Measurements from ENCODE around the gene ZNF775. TPM values are rescaled to one million over a fixed set of nuclear protein-coding genes. Genes with fewer than 3 reads are reported as not detected.

The ZNF775 gene
- total RNA-seq, 1 donor from 2014 or later, result 1.3 TPM

DNA sequence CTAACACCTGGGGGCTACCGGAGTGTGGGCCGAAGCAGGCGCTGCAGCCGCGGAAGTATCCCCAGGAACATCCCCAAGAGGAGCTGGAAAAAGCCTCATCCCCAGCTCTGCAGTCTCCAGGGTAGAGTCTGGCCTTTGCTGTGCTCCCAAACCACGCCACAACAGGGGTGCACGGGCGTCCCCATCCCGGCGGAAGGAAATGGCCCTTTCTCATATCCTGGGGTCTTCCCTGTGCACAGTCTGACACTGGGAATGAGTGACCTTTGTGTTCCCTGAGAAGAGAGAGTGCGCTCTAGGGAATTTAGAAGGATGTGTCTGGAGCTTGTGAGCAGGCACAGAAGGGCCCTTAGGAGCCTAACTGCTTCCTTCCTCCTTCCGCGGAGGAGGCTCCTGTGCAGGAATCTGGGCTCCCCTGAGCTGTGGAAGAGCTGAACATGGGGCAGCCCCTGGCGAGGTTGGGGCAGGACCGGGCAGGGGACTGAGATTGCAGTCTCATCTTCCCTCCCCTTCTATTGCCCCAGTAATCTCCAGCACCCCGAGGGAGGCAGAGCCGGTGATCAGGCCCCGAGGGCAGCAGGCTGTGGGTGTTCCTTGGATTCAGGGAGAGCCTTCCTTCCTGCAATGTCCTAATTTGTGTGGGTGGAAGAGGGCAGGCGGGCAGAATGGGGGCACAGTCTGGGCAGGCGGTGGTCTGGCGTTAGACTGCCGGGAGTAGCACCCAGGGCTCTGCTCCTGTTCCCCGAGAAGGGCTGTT, 9.2 kb upstream of the ZNF775 start:
- ATAC-seq, result peak; percentile 2

DNA sequence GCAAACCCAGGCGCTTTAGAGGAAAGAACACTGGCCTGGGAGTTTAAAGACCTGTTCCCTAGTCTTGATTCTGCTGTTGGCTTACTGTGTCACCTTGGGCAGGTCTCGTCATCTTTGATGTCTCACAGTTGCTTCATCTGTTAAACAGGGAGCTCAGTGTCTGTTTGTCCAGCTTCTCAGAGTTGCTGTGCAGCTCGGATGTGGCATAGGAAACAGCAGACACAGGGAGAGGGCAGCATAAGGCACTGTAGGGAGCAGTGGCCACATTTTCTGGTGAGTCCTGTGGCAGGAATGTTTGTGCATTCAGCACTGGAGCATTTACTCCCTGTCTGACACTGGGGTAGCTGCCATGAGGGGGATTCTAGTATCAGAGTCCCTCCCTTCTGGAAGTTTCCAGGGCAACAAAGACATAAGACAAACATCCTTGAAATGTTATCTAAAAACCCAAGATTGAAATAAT, 8.5 kb upstream of the ZNF775 start:
- peak; percentile 37 for ATAC-seq

DNA sequence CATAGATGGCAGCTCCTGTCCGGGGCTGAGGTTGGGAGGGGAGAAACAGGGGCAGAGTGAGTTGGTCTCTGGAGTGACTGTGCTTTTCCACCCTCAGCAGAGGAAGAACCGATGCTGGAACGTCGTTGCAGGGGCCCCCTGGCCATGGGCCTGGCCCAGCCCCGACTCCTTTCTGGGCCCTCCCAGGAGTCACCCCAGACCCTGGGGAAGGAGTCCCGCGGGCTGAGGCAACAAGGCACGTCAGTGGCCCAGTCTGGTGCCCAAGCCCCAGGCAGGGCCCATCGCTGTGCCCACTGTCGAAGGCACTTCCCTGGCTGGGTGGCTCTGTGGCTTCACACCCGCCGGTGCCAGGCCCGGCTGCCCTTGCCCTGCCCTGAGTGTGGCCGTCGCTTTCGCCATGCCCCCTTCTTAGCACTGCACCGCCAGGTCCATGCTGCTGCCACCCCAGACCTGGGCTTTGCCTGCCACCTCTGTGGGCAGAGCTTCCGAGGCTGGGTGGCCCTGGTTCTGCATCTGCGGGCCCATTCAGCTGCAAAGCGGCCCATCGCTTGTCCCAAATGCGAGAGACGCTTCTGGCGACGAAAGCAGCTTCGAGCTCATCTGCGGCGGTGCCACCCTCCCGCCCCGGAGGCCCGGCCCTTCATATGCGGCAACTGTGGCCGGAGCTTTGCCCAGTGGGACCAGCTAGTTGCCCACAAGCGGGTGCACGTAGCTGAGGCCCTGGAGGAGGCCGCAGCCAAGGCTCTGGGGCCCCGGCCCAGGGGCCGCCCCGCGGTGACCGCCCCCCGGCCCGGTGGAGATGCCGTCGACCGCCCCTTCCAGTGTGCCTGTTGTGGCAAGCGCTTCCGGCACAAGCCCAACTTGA, 7.8 kb upstream of the ZNF775 start:
- no peak for ATAC-seq

DNA sequence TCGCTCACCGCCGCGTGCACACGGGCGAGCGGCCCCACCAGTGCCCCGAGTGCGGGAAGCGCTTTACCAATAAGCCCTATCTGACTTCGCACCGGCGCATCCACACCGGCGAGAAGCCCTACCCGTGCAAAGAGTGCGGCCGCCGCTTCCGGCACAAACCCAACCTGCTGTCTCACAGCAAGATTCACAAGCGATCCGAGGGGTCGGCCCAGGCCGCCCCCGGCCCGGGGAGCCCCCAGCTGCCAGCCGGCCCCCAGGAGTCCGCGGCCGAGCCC, 7.2 kb upstream of the ZNF775 start:
- ATAC-seq, result no peak

DNA sequence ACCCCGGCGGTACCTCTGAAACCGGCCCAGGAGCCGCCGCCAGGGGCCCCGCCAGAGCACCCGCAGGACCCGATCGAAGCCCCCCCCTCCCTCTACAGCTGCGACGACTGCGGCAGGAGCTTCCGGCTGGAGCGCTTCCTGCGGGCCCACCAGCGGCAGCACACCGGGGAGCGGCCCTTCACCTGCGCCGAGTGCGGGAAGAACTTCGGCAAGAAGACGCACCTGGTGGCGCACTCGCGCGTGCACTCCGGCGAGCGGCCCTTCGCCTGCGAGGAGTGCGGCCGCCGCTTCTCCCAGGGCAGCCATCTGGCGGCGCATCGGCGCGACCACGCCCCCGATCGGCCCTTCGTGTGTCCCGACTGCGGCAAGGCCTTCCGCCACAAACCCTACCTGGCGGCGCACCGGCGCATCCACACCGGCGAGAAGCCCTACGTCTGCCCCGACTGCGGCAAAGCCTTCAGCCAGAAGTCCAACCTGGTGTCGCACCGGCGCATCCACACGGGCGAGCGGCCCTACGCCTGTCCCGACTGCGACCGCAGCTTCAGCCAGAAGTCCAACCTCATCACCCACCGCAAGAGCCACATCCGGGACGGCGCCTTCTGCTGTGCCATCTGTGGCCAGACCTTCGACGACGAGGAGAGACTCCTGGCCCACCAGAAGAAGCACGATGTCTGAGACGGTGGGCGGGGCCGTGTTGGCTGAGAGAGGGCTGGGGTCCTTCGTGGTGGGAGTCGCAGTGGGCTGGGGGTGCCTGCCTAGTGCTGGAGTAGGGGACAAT, 6.7 kb upstream of the ZNF775 start:
- ATAC-seq, result no peak

DNA sequence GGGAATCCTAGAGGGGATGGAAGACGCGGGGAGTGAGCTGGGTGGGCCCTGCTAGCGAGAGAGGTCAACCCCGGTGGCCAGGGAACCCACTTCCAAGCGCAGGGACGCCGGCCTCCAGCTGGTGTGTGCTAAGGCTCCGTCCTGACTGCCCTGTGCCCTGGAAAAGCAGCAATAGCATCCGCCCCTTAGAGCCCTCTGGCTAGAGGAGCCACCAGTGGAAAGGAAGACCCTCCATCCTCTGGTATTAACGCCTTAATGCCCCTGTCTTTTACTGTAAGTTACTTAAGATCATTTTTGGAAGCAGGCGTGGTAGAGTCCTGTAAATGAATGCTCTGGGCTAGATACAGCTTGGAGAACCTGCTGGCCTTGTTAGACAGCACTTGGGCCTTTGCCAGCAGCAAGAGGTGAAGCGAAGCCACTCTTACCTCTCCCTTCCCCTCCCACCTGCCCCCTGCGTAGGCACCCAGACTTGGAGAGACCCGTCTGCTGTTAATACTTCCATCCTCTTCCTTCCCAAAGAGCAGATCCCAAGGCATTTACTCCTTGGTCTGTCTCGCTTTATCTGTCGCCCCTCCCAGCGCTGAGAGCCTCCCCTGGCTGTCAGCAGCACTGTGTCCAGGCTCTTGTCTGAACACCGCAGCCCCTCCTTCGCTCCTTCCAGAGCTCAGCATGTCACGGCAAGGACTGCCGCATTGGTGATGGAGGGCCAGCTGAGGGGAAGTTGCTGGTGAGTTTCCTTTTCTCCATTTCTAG, 5.9 kb upstream of the ZNF775 start:
- peak; percentile 62 for ATAC-seq

DNA sequence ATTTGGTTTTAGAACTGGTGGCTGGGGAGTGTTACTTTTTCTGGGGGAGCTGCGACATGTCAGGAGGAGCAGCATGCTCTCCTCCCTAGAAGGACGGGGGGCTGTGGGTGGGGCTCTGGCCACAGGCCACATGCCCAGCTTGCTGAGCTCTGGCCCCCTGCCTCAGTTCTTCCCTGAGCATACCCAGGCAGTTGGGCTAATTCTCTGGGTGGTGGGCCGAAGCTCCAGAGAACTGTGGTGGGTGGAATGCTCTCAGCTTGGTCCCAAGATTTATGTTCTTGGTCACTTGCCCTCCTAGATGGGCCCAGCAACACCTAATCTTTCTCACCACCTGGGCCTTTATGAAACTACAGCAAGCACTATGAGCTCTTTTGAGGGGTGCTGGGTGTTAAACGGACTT, 5.1 kb upstream of the ZNF775 start:
- no peak for ATAC-seq

DNA sequence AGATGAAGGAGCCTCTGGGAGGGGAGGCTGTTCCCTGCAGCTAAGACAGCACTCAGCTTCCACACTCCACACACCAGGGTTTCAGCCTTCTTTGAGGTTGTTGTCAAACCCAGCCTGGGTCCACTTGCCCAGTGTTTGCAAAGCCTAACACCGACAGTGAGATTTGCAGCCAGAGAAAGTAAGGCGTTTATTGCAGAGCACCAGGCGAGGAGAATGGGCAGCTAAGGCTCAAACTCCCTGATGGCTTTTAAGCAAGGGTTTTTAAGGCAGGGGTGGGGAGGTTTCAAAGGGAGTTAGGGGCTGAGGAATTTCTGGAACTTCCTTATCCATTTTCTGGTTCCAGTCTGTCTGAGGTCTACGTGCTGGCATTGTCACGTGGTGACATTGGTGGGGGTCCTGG, 4.7 kb upstream of the ZNF775 start:
- no peak for ATAC-seq

DNA sequence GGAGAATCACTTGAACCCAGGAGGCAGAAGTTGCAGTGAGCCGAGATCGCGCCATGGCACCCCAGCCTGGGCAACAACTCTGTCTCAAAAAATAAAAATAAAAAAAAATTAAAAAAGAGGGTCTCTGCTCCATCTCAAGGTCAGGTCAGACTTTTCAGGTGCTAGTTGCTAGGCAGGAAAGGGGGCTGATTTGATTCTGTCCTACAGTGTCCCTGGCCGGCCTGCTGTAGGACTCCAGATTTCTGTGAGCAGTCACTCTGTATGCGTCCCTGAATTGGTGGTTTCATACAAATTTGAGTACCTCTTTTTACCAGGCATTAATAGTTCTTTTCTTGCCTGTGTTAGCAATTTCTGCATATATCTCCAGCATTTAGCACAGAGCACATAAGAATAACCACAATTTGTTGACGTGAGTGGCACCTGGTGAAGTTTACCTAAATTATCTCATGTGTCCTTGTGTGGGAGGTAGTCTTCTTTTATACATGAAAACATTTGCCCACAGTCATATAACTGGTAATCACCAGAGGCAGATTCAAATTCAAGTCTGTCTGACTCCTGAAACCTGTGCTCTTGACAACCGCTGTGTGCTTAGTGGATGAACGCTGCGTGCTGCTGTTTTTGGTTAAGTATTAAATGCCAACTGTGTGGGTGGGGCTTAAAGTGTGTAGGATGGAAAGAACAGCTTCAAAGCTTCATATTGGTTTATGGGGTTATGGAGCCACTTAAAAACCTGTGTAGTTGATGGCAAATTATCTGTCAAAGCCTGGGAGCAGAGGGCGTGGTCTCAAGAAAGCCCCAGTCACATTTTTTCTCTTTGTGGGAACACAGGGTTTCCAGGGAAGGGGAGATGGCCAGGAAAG, 3.2 kb upstream of the ZNF775 start:
- ATAC-seq, result no peak

DNA sequence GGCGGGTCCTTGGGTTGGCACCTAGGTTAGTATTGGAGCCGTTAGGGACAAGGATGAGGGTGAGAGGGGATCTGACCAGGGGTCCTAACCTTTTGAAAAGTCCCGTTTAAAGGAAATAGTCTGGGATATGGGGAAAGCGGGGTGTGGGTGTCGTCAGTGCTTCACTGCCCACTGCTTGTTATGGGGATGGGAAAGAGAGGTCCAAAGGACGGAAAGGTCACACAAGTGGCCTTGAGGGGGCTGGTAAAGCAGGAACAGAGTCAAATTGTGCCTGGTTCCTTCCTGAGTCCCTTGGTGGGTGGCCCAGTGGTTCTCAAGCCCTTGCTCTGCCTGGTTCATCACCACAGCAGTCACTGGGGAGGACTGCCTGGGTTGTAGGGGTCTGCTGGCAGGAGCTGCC, 2.6 kb upstream of the ZNF775 start:
- ATAC-seq, result no peak

DNA sequence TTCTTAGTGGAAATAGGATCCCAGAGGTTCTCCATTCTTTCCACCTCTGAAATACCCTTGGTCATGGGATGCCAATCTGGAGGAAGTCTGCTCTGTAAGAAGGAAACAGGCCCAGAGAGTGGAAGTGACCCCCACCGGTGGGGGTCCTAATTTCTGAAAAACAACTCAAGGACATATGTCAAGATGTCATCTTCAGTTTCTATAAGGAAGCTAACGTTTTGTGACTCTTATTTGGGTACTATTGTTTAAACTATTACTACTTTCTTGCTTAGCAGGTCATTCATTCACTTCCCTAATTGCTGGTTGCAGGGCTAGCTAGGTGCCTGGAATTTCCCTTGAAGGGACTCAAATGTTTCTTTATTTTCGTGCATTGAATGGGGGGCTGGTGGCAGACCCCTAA, 1.9 kb upstream of the ZNF775 start:
- ATAC-seq, result no peak

DNA sequence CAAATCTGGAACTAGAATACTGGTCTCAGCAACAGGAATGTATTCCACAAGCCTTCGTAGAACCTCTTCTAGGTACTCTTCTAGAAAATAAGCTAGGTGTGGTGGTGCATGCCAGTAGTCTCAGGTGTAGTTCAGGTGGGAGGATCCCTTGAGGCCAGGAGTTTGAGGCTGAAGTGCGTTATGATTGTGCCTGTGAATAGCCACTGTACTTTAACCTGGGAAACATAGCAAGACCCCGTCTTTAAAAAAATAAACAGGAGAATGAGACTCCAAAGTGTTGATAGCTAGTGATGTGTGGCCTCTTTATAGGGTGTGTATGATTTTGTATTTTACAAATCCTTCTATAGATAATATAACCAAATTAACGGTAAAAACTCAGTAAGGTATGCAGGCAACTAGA, 1.5 kb upstream of the ZNF775 start:
- no peak for ATAC-seq

DNA sequence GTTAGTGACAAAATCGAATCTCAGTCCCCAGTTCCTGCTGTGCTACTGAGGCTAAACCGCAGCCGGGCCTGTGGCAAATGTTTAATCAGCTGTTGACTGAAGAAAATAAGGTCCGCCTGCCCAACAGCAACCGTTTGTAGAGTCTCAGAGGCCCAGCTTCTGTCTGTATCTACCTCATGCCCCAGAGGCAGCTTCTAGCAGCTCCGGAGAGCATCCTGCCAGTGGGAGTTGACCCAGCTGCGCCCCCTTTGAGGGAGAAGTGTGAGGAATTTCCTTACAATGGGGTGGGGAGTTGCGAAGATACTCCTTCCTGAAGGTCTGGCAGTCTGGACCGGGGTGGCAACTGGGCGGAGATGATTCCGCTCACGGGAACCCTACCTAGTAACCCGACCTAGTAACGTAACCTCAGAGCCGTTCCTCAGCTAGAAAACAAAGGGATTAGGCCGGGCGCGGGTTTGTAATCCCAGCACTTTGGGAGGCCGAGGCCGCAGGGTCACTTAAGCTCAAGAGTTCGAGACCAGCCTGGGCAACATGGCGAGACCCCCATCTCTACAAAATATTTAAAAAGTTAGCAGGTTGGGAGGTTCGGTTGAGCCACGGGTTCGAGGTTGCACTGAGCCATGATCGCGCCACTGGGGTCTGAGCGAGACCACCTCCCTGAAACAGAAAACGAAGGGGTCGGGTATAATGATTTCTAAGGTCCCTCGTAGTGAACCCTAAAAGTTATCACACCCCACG, 846 bp upstream of the ZNF775 start:
- peak; percentile 18 for ATAC-seq

DNA sequence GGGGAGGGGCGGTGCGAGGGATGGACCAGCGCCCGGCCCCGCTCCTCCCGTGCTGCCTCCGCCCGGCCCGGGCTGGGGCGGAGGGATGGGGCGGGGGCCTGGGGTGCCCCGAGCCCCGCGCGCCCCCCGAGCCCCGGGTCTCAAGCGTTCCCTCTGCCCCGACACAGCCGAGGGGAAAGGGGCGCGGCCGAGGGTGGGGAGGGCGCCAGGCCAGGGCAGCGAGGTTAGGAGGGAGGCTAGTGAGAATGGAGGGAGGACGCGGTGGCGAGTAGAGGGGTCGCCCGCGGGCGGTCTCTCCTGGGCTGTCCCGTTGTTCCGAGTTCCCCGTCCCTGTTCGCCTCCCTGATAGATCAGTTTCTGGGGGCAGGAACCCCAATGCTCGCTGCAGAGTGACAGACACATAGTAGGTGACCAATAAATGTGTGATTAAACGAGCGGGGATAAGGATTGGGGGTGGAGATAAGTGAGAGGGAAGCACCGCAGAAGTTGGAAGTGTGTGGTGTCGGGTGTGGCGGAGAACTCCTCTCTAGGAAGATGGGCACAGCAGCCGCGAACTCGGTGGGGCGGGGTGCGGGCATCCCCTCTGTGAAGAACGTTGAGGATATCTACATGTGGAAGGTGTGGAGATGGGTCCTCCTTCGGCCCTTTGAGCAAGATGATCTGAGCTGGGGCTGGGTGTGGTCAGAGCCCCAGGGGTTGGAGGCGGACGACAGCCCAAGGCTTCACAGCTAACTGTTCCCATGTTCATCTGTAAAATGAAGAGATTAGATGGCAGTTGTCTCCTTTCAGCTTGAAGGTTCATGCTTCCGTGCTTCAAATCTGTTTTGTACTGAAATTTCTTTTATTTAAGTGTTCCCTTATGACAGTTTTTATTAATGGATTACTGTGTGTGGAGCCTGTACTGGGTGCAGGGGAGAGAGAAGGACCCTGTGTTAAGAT, 580 bp downstream of the ZNF775 start:
- peak; percentile 1 for ATAC-seq

DNA sequence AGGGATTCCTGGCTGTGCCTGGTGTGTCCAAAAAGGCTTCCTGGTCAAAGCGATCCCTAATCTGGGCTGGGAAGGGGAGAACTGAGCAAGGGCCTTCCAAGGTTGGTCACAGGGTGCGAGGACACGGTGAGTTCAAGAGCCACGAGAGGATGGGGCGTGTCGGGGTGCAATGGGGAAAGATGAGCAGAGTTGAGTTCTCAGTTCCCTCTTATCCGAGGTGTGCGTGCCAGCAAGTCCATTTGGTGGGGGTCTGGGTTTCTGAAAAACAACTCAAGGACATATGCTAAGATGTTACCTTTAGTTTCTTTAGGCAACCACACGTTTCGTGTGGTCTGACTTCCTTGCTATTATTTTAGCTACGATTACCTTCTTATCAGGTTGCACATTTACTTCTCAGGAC, 1.3 kb downstream of the ZNF775 start:
- ATAC-seq, result no peak

DNA sequence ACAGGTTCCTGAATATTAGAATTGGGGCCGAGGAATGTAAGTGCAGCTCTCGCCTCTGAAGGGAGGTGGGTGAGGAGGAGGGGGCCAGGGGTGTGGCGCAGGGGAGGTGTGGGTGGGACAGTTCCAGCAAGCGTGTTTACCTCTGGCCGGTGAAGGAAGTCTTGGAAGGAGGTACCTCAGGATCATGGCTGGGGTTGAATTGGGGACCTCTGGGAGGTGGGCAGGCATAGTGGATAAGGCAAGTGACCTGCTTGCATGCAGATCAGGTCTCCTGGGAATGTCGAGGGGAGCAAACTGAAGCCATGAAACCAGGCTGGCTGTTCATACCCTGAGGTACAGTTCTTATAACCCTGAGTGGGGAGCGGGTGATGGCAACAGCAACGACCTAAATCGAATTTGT, 2.0 kb downstream of the ZNF775 start:
- ATAC-seq, result no peak

DNA sequence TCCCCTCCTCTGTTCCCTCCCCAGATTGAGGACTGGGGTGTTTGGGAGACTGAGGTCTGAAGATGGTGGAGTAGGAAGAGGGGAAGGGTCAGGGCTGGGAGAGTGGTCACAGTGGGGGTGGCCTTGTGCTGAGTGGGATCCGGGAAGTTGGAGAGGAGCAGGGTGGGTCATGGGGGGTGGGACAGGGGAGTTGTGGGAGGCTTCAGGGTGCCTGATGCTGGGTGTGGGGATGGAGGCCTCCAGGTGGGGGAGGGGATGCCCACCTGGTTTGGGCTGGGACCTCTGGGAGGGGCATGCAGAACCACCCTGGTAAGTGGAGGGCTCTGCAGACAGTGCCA, 2.6 kb downstream of the ZNF775 start:
- no peak for ATAC-seq

DNA sequence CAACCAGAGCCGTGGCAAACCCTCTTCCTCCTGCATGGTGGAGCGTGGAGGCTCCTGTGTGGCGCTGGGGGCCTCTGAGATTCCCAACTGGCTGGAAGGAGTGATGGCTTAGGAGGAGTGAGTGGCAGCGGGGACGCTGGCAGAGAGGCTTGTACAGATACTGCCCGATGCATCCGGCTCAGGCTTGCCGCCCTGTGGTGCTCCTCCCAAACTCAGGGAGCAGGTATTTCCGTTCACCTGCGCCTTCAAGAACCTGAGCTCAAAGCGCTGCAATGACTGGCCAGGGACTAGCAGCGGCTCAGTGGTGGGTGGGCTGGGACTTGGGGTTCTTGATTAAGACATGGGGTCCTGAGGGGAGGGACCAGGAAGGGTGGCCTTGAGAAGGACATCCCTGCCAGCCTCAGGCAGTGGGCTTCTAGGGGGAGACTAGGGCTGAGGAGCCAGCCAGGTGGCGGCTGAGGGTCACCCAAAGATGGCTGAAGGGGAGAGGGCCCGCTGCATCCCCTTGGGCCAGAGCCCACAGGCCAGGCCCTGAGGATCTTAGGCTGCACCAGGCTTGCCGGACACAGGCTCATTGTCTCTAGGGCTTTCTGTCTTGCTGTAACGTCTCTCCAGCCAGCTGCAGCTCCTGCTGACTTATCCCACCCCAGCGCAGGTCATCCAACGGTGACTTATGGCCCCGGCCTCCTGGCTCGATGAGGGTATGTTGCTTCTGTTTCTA, 3.2 kb downstream of the ZNF775 start:
- no peak for ATAC-seq

DNA sequence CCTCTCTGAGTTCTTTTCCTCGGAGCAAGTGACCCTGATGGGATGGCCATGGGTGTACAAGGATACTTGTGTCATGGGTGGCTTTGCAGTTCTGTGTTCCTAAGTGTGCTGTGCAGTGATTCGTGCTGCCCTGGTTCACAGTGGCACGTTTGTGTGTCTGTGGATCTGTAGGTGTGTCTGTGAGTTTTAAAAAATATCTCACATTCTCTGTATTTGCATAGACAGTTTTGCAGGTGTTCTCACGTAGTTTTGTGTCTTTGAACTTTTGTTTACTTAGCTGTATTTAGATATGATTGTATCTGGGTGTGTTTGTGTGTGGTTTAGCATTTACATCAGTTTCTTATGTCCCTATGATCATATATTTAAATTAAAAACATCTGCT, 3.7 kb downstream of the ZNF775 start:
- no peak for ATAC-seq
